Adrenal gland (tissue), 5 donors: ENCODE measurements around the gene CASP2.

ENCODE experiments used
- CTCF ChIP-seq, 6 experiments: fragments of 450-650 bp in 4 of 6; fragments of 200-600 bp in 2 of 6; sonication (generic) in 1 of 6; IDR thresholded peaks; 1 replicate in 5 of 6; 2 replicates in 1 of 6; pipeline versions ENCODE4 v1.5.1 to v1.8.0; 2016 to 2021; ENCODE audit warnings: antibody characterized with exemption in 6 of 6, mild to moderate bottlenecking in 2 of 6, moderate library complexity in 1 of 6
- POLR2A ChIP-seq, 2 donors: fragments of 450-650 bp; IDR thresholded peaks; one replicate each; pipeline ENCODE4 v1.6.1; 2017; ENCODE audit warnings: antibody characterized with exemption in 2 of 2, mild to moderate bottlenecking in 2 of 2, moderate library complexity in 1 of 2
- donor health status: DM: no; HTN: no; CAD: no.

DNA sequence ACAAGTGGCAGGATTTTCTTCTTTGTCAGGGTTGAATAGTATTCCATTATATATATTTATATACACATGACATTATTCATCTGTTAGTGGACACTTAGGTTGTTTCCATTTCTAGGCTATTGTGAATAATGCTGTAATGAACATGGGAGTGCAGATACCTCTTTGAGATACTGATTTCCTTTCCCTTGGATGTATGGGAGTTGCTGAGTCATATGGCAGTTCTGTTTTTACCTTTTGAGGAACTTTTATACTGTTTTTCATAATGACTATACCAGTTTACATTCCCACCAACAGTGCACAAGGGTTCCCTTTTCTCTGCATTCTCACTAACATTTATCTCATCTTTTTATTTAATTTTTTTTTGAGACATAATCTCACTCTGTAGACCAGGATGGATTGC, 26.0 kb downstream of the CASP2 start:
- TF ChIP-seq CTCF (IDR thresholded peaks at IDR 0.05) (no peak), POLR2A (IDR thresholded peaks at IDR 0.05) (no peak)
